SJCRH30 (cell line): Measurements from ENCODE around the gene POLR3A. TPM values are rescaled to one million over a fixed set of nuclear protein-coding genes. Genes with fewer than 3 reads are reported as not detected.
A peak's percentile ranks its signal among the peaks of the same experiment; 100 is the strongest.

ENCODE experiments used
- DNase-seq, 2 experiments: peaks; one replicate each; pipeline ENCODE4 v3.0.0-alpha.2; 2015 to 2020
- H3K27ac ChIP-seq: fragments of 250-450 bp; sonication (Bioruptor Pico); 2 replicates; pipeline ENCODE4 v1.5.1; 2020; ENCODE audit warnings: mild to moderate bottlenecking, moderate library complexity
- H3K27me3 ChIP-seq: fragments of 250-450 bp; sonication (Bioruptor Pico); 2 replicates; pipeline ENCODE4 v1.5.1; 2020; ENCODE audit warnings: mild to moderate bottlenecking, moderate library complexity
- H3K36me3 ChIP-seq: fragments of 250-450 bp; sonication (Bioruptor Pico); 2 replicates; pipeline ENCODE4 v1.5.1; 2020; ENCODE audit warnings: mild to moderate bottlenecking, moderate library complexity
- H3K4me1 ChIP-seq: fragments of 250-450 bp; sonication (Bioruptor Pico); 2 replicates; pipeline ENCODE4 v1.5.1; 2020; ENCODE audit warnings: mild to moderate bottlenecking, moderate library complexity
- H3K4me3 ChIP-seq: fragments of 250-450 bp; sonication (Bioruptor Pico); 2 replicates; pipeline ENCODE4 v1.5.1; 2020; ENCODE audit warnings: mild to moderate bottlenecking, moderate library complexity
- H3K9me3 ChIP-seq: fragments of 250-450 bp; sonication (Bioruptor Pico); replicated peaks from 2 replicates; pipeline ENCODE4 v1.5.1; 2020; ENCODE audit warnings: mild to moderate bottlenecking, moderate library complexity
- total RNA-seq: library from RNA; depleted of rRNA; stranded (reverse); fragments of >200 nt; shearing (Covaris generic); gene quantifications from 2 replicates; pipeline ENCODE4 v1.2.3, GENCODE V29; 2014

The POLR3A gene
- total RNA-seq, 1 experiment from 2014 or later: 22.6 TPM

- no peak for DNase-seq
- Histone ChIP-seq H3K4me3 (no peak overlapping the region), H3K9me3 (no peaks in the 10 kb centered on the region), H3K27ac (no peak overlapping the region), H3K36me3 (no peaks in the 10 kb centered on the region), H3K27me3 (no peaks in the 10 kb centered on the region), H3K4me1 (peaks cover 37% of the 10 kb centered on the region)
Observed at GRCh38 chr10:77941790-77942189, 87.5 kb downstream of the POLR3A start.

- Histone ChIP-seq H3K27ac (no peak overlapping the region), H3K9me3 (no peaks in the 10 kb centered on the region), H3K4me3 (no peak overlapping the region), H3K36me3 (no peaks in the 10 kb centered on the region), H3K27me3 (no peaks in the 10 kb centered on the region), H3K4me1 (peaks cover 42% of the 10 kb centered on the region)
- no peak for DNase-seq
Observed at GRCh38 chr10:77940627-77941026, 88.7 kb downstream of the POLR3A start.

GRCh38 chr10:77940225-77940624 is 89.1 kb downstream of the POLR3A start:
- H3K36me3 ChIP-seq: no peaks in the 10 kb centered on the region
- H3K27me3 ChIP-seq: no peaks in the 10 kb centered on the region
- no peak overlapping the region for H3K4me3 ChIP-seq
- H3K9me3 ChIP-seq: no peaks in the 10 kb centered on the region
- H3K4me1 ChIP-seq: peaks cover 42% of the 10 kb centered on the region
- DNase-seq: no peak
- no peak overlapping the region; the same call in 1 of the 2 replicates for H3K27ac ChIP-seq

GRCh38 chr10:77939561-77940001 is 89.7 kb downstream of the POLR3A start:
- peak; percentile 81 to 92 for DNase-seq
- H3K4me1 ChIP-seq: peaks cover 40% of the 10 kb centered on the region
- peak overlapping the region; percentile 60 for H3K27ac ChIP-seq
- no peaks in the 10 kb centered on the region for H3K27me3 ChIP-seq
- H3K36me3 ChIP-seq: no peaks in the 10 kb centered on the region
- no peaks in the 10 kb centered on the region for H3K9me3 ChIP-seq
- no peak overlapping the region for H3K4me3 ChIP-seq

- H3K4me3 ChIP-seq: no peak overlapping the region
- DNase-seq: peak; percentile 17 to 64
- no peaks in the 10 kb centered on the region for H3K27me3 ChIP-seq
- H3K4me1 ChIP-seq: peaks cover 30% of the 10 kb centered on the region
- H3K27ac ChIP-seq: no peak overlapping the region
- no peaks in the 10 kb centered on the region for H3K9me3 ChIP-seq
- H3K36me3 ChIP-seq: no peaks in the 10 kb centered on the region
Observed at GRCh38 chr10:77936697-77937567, 92.4 kb downstream of the POLR3A start.

GRCh38 chr10:77932016-77932715 is 97.1 kb downstream of the POLR3A start:
- H3K36me3 ChIP-seq: no peaks in the 10 kb centered on the region
- DNase-seq: no peak
- no peaks in the 10 kb centered on the region for H3K9me3 ChIP-seq
- H3K27ac ChIP-seq: no peak overlapping the region
- no peaks in the 10 kb centered on the region for H3K27me3 ChIP-seq
- H3K4me3 ChIP-seq: no peak overlapping the region
- H3K4me1 ChIP-seq: peaks cover 8% of the 10 kb centered on the region

GRCh38 chr10:77927402-77928246 is 101.7 kb downstream of the POLR3A start:
- H3K9me3 ChIP-seq: no peaks in the 10 kb centered on the region
- no peak overlapping the region for H3K27ac ChIP-seq
- no peaks in the 10 kb centered on the region for H3K36me3 ChIP-seq
- no peaks in the 10 kb centered on the region for H3K27me3 ChIP-seq
- peak; percentile 9 to 35 for DNase-seq
- H3K4me1 ChIP-seq: peaks cover 7% of the 10 kb centered on the region
- peak overlapping the region; percentile 88 for H3K4me3 ChIP-seq

- Histone ChIP-seq H3K4me1 (peaks cover 7% of the 10 kb centered on the region), H3K36me3 (no peaks in the 10 kb centered on the region), H3K27me3 (no peaks in the 10 kb centered on the region), H3K27ac (no peak within 1 kb of the TSS), H3K9me3 (no peaks in the 10 kb centered on the region), H3K4me3 (peak within 1 kb of the TSS; percentile 88)
- DNase-seq: peak; percentile 53 to 58
Observed at GRCh38 chr10:77926566-77927401, 102.5 kb downstream of the POLR3A start, which contains the start of gene DLG5. TSS of gene DLG5 (minus strand) at chr10:77926755. CDS start at chr10:77926520, 235 bp downstream.

- Histone ChIP-seq H3K27ac (no peak overlapping the region), H3K9me3 (no peaks in the 10 kb centered on the region), H3K4me3 (peak overlapping the region; percentile 88), H3K27me3 (no peaks in the 10 kb centered on the region), H3K4me1 (peaks cover 7% of the 10 kb centered on the region), H3K36me3 (no peaks in the 10 kb centered on the region)
- DNase-seq: peak; percentile 38 to 45
Observed at GRCh38 chr10:77925795-77926565, 103.3 kb downstream of the POLR3A start.

- Histone ChIP-seq H3K4me3 (peak overlapping the region; percentile 88), H3K4me1 (peaks cover 8% of the 10 kb centered on the region), H3K27me3 (no peaks in the 10 kb centered on the region), H3K36me3 (no peaks in the 10 kb centered on the region), H3K9me3 (no peaks in the 10 kb centered on the region), H3K27ac (no peak overlapping the region)
- peak; percentile 49 to 68 for DNase-seq
Observed at GRCh38 chr10:77925410-77925794, 103.9 kb downstream of the POLR3A start.

GRCh38 chr10:77922566-77923179 is 106.6 kb downstream of the POLR3A start:
- no peaks in the 10 kb centered on the region for H3K9me3 ChIP-seq
- DNase-seq: no peak
- H3K36me3 ChIP-seq: no peaks in the 10 kb centered on the region
- no peaks in the 10 kb centered on the region for H3K27me3 ChIP-seq
- no peak overlapping the region for H3K4me3 ChIP-seq
- H3K27ac ChIP-seq: no peak overlapping the region
- H3K4me1 ChIP-seq: peaks cover 17% of the 10 kb centered on the region

GRCh38 chr10:77922055-77922454 is 107.3 kb downstream of the POLR3A start:
- no peak for DNase-seq
- Histone ChIP-seq H3K4me3 (no peak overlapping the region), H3K4me1 (peaks cover 17% of the 10 kb centered on the region), H3K27ac (no peak overlapping the region), H3K27me3 (no peaks in the 10 kb centered on the region), H3K36me3 (no peaks in the 10 kb centered on the region), H3K9me3 (no peaks in the 10 kb centered on the region)

- H3K27ac ChIP-seq: no peak overlapping the region
- no peaks in the 10 kb centered on the region for H3K36me3 ChIP-seq
- H3K27me3 ChIP-seq: no peaks in the 10 kb centered on the region
- H3K4me3 ChIP-seq: no peak overlapping the region
- no peak for DNase-seq
- peaks cover 17% of the 10 kb centered on the region for H3K4me1 ChIP-seq
- H3K9me3 ChIP-seq: no peaks in the 10 kb centered on the region
Observed at GRCh38 chr10:77921395-77921794, 107.9 kb downstream of the POLR3A start.
